ENCODE results near the gene ALDH3B1. TPM values are rescaled to one million over a fixed set of nuclear protein-coding genes. Genes with fewer than 3 reads are reported as not detected.

Gene ALDH3B1
- total and polyA plus RNA-seq, 2 experiments from 2014 or later = 15.4 to 15.7 TPM

- WGBS (ENCODE audit: low lambda C conversion rate, missing lambda C conversion rate) = 90% methylated on average over 12 of the region's 12 CpGs
- H3K27me3 ChIP-seq = no peaks in the 10 kb centered on the region
- peaks cover 7% of the 10 kb centered on the region for H3K79me2 ChIP-seq
- no peak overlapping the region for H3K4me2 ChIP-seq
- H2AFZ ChIP-seq = no peak overlapping the region
- TF ChIP-seq, protein P1, sequence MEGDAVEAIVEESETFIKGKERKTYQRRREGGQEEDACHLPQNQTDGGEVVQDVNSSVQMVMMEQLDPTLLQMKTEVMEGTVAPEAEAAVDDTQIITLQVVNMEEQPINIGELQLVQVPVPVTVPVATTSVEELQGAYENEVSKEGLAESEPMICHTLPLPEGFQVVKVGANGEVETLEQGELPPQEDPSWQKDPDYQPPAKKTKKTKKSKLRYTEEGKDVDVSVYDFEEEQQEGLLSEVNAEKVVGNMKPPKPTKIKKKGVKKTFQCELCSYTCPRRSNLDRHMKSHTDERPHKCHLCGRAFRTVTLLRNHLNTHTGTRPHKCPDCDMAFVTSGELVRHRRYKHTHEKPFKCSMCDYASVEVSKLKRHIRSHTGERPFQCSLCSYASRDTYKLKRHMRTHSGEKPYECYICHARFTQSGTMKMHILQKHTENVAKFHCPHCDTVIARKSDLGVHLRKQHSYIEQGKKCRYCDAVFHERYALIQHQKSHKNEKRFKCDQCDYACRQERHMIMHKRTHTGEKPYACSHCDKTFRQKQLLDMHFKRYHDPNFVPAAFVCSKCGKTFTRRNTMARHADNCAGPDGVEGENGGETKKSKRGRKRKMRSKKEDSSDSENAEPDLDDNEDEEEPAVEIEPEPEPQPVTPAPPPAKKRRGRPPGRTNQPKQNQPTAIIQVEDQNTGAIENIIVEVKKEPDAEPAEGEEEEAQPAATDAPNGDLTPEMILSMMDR (IDR thresholded peaks at IDR 0.05; ENCODE audit: poor library complexity) = no peak
- no peak for TF ChIP-seq EZH2 (IDR thresholded peaks at IDR 0.05; ENCODE audit: borderline replicate concordance)
- TF ChIP-seq EZH2phosphoT487 (IDR thresholded peaks at IDR 0.05; ENCODE audit: low read depth, severe bottlenecking, unreplicated experiment) = no peak
- no peak overlapping the region for H3K4me3 ChIP-seq
- no peaks in the 10 kb centered on the region for H3K9me2 ChIP-seq (replicated peaks; ENCODE audit: insufficient read depth)
- H3K9me3 ChIP-seq (ENCODE audit: low read depth) = no peaks in the 10 kb centered on the region
- no peak overlapping the region for H3K27ac ChIP-seq
- H4K20me1 ChIP-seq (ENCODE audit: insufficient read depth, poor library complexity, severe bottlenecking) = no peaks in the 10 kb centered on the region
- peaks cover 27% of the 10 kb centered on the region for H3K4me1 ChIP-seq (ENCODE audit: insufficient read depth)
- H3K36me3 ChIP-seq (replicated peaks; ENCODE audit: insufficient read depth, low read depth) = no peaks in the 10 kb centered on the region
- DNase-seq (ENCODE audit: low spot score) = no peak
Observed at GRCh38 chr11:68041617-68042218, 31.6 kb downstream of the ALDH3B1 start.

- Histone ChIP-seq H3K27me3 (no peaks in the 10 kb centered on the region), H3K9me3 (ENCODE audit: low read depth) (no peaks in the 10 kb centered on the region), H3K4me3 (no peak overlapping the region), H2AFZ (no peak overlapping the region), H3K9me2 (replicated peaks; ENCODE audit: insufficient read depth) (no peaks in the 10 kb centered on the region), H3K36me3 (replicated peaks; ENCODE audit: insufficient read depth, low read depth) (no peaks in the 10 kb centered on the region), H3K4me1 (ENCODE audit: insufficient read depth) (peaks cover 27% of the 10 kb centered on the region), H4K20me1 (ENCODE audit: insufficient read depth, poor library complexity, severe bottlenecking) (no peaks in the 10 kb centered on the region), H3K79me2 (peaks cover 7% of the 10 kb centered on the region), H3K27ac (no peak overlapping the region), H3K4me2 (no peak overlapping the region)
- WGBS (ENCODE audit: low lambda C conversion rate, missing lambda C conversion rate) = 93% methylated on average over 23 of the region's 27 CpGs
- DNase-seq (ENCODE audit: low spot score) = no peak
- TF ChIP-seq, protein P1 (IDR thresholded peaks at IDR 0.05; ENCODE audit: poor library complexity) = no peak
- TF ChIP-seq EZH2phosphoT487 (IDR thresholded peaks at IDR 0.05; ENCODE audit: low read depth, severe bottlenecking, unreplicated experiment) = no peak
- no peak for TF ChIP-seq EZH2 (IDR thresholded peaks at IDR 0.05; ENCODE audit: borderline replicate concordance)
Observed at GRCh38 chr11:68042219-68043028, 32.3 kb downstream of the ALDH3B1 start.

DNA sequence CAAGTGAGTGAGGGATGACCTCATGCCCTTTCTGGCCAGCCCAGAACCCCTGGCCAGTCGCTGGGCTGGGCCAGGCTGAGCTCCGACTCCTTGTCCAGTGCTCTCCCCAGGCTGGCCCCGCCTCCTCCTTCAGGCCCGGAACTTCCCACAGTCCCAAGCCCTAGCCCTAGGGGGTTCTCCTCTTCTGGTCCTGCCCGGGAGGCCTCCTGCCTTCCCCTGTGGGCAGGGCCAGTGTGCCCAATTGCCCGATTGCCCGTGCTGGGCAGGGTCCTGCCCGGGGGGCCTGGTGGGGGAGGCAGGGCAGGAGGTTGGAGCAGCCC lies 32.9 kb downstream of the ALDH3B1 start:
- no peak for DNase-seq (ENCODE audit: low spot score)
- no peaks in the 10 kb centered on the region for H4K20me1 ChIP-seq (ENCODE audit: insufficient read depth, poor library complexity, severe bottlenecking)
- H3K4me3 ChIP-seq = no peak overlapping the region
- 87% methylated on average over 8 of the region's 8 CpGs for WGBS (ENCODE audit: low lambda C conversion rate, missing lambda C conversion rate)
- TF ChIP-seq EZH2phosphoT487 (IDR thresholded peaks at IDR 0.05; ENCODE audit: low read depth, severe bottlenecking, unreplicated experiment) (no peak), EZH2 (IDR thresholded peaks at IDR 0.05; ENCODE audit: borderline replicate concordance) (no peak)
- TF ChIP-seq, protein P1 (IDR thresholded peaks at IDR 0.05; ENCODE audit: poor library complexity) = no peak
- no peak overlapping the region for H2AFZ ChIP-seq
- peaks cover 7% of the 10 kb centered on the region for H3K79me2 ChIP-seq
- peak overlapping the region; percentile 57 for H3K27ac ChIP-seq
- no peaks in the 10 kb centered on the region for H3K9me3 ChIP-seq (ENCODE audit: low read depth)
- H3K9me2 ChIP-seq (replicated peaks; ENCODE audit: insufficient read depth) = no peaks in the 10 kb centered on the region
- H3K36me3 ChIP-seq (replicated peaks; ENCODE audit: insufficient read depth, low read depth) = no peaks in the 10 kb centered on the region
- peaks cover 24% of the 10 kb centered on the region for H3K4me1 ChIP-seq (ENCODE audit: insufficient read depth)
- H3K4me2 ChIP-seq = no peak overlapping the region
- no peaks in the 10 kb centered on the region for H3K27me3 ChIP-seq

All from hepatocyte (in vitro differentiated cells).